ENCODE results near the gene PTMS. TPM values are rescaled to one million over a fixed set of nuclear protein-coding genes. Genes with fewer than 3 reads are reported as not detected.

Gene PTMS
- total RNA-seq, 2 experiments from 2014 or later = 7.8 to 9.8 TPM

GRCh38 chr12:6816598-6816997 lies 50.4 kb downstream of the PTMS start:
- CTCF ChIA-PET (ENCODE audit: unreplicated experiment) = interaction anchor here (0.6 kb wide), 4 partner anchors 50 to 202 kb away, joined by 3 read pairs; partner anchors contain the start of gene LPCAT3
- Histone ChIP-seq H3K9me3 (ENCODE audit: low read length) (no peaks in the 10 kb centered on the region), H3K4me2 (ENCODE audit: low read length) (no peak overlapping the region), H3K4me1 (ENCODE audit: insufficient read depth, low read length, poor library complexity, severe bottlenecking) (peaks cover 20% of the 10 kb centered on the region), H3K9me2 (ENCODE audit: insufficient read depth, low read length) (no peaks in the 10 kb centered on the region), H3K36me3 (ENCODE audit: insufficient read depth, low read length) (no peaks in the 10 kb centered on the region), H3K4me3 (ENCODE audit: low read depth, low read length, poor library complexity, severe bottlenecking) (no peak overlapping the region), H3K79me2 (ENCODE audit: insufficient read depth, low read depth, low read length) (no peaks in the 10 kb centered on the region), H2AFZ (ENCODE audit: low read length) (no peak overlapping the region), H3K27ac (ENCODE audit: low read depth, low read length, poor library complexity, severe bottlenecking) (no peak overlapping the region), H4K20me1 (ENCODE audit: insufficient read depth, low read length) (no peaks in the 10 kb centered on the region)
- no peak for DNase-seq (ENCODE audit: low spot score)
- intact Hi-C loops (cut with micrococcal nuclease; ENCODE audit: unreplicated experiment) = no loop called here
- BruUV-seq (replicated peaks) = no TSS peak
- POLR2A ChIA-PET = interaction anchor here (1.2 kb wide), 1 partner anchor 36 kb away, joined by 4 read pairs; no protein-coding TSS in a partner anchor
- TF ChIP-seq CTCF (conservative IDR thresholded peaks at IDR 0.05; ENCODE audit: low read length) = no peak

GRCh38 chr12:6817098-6817497 lies 50.9 kb downstream of the PTMS start:
- H2AFZ ChIP-seq (ENCODE audit: low read length) = no peak overlapping the region
- H3K9me2 ChIP-seq (ENCODE audit: insufficient read depth, low read length) = no peaks in the 10 kb centered on the region
- ChIA-PET CTCF (ENCODE audit: unreplicated experiment) (no interaction called here), POLR2A (interaction anchor here (1.2 kb wide), 1 partner anchor 36 kb away, joined by 4 read pairs; no protein-coding TSS in a partner anchor)
- no peak for TF ChIP-seq EZH2phosphoT487 (IDR thresholded peaks at IDR 0.05; ENCODE audit: borderline replicate concordance, low read depth, low read length)
- DNase-seq (ENCODE audit: low spot score) = no peak
- H3K9me3 ChIP-seq (ENCODE audit: low read length) = no peaks in the 10 kb centered on the region
- no peaks in the 10 kb centered on the region for H3K79me2 ChIP-seq (ENCODE audit: insufficient read depth, low read depth, low read length)
- BruUV-seq (replicated peaks) = no TSS peak
- peaks cover 20% of the 10 kb centered on the region for H3K4me1 ChIP-seq (ENCODE audit: insufficient read depth, low read length, poor library complexity, severe bottlenecking)
- no peaks in the 10 kb centered on the region for H3K36me3 ChIP-seq (ENCODE audit: insufficient read depth, low read length)
- H3K27ac ChIP-seq (ENCODE audit: low read depth, low read length, poor library complexity, severe bottlenecking) = no peak overlapping the region
- no peaks in the 10 kb centered on the region for H4K20me1 ChIP-seq (ENCODE audit: insufficient read depth, low read length)
- intact Hi-C loops (cut with micrococcal nuclease; ENCODE audit: unreplicated experiment) = no loop called here
- H3K4me2 ChIP-seq (ENCODE audit: low read length) = no peak overlapping the region
- H3K4me3 ChIP-seq (ENCODE audit: low read depth, low read length, poor library complexity, severe bottlenecking) = no peak overlapping the region

- Histone ChIP-seq H3K27ac (ENCODE audit: low read depth, low read length, poor library complexity, severe bottlenecking) (no peak overlapping the region), H3K9me3 (ENCODE audit: low read length) (no peaks in the 10 kb centered on the region), H3K36me3 (ENCODE audit: insufficient read depth, low read length) (no peaks in the 10 kb centered on the region), H3K4me3 (ENCODE audit: low read depth, low read length, poor library complexity, severe bottlenecking) (no peak overlapping the region), H3K9me2 (ENCODE audit: insufficient read depth, low read length) (no peaks in the 10 kb centered on the region), H2AFZ (ENCODE audit: low read length) (no peak overlapping the region), H3K79me2 (ENCODE audit: insufficient read depth, low read depth, low read length) (no peaks in the 10 kb centered on the region), H3K4me2 (ENCODE audit: low read length) (no peak overlapping the region), H4K20me1 (ENCODE audit: insufficient read depth, low read length) (no peaks in the 10 kb centered on the region), H3K4me1 (ENCODE audit: insufficient read depth, low read length, poor library complexity, severe bottlenecking) (peaks cover 15% of the 10 kb centered on the region)
- no TSS peak for BruUV-seq (replicated peaks)
- ChIA-PET POLR2A (no interaction called here), CTCF (ENCODE audit: unreplicated experiment) (no interaction called here)
- no peak for TF ChIP-seq CTCF (conservative IDR thresholded peaks at IDR 0.05; ENCODE audit: low read length)
- TF ChIP-seq EZH2phosphoT487 (IDR thresholded peaks at IDR 0.05; ENCODE audit: borderline replicate concordance, low read depth, low read length) = no peak
- DNase-seq (ENCODE audit: low spot score) = no peak
- intact Hi-C loops (cut with micrococcal nuclease; ENCODE audit: unreplicated experiment) = no loop called here
Measured at GRCh38 chr12:6817662-6818157, 51.5 kb downstream of the PTMS start.
